Measurements from ENCODE around the gene PTPN5.

DNA sequence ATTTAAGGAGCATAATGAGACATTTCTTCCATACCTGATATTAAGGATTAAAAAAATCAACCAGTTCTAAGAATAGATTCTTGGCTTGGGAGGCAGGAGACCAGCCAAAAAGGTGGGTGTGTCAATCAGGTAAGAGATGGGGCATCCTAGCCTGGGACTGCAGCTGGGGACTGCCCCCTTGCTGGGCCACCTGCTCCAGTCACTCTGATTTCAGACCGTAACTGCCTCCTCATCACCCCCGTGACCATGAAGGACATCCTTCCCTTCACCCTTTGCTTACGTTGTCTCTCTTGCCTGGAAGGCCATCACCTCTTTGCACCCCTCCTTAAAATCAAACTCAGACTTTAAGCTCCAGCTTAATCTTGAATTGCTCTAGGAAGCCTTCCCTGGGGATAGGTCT is 17.9 kb downstream of the PTPN5 start:
- TF ChIP-seq, protein P1, sequence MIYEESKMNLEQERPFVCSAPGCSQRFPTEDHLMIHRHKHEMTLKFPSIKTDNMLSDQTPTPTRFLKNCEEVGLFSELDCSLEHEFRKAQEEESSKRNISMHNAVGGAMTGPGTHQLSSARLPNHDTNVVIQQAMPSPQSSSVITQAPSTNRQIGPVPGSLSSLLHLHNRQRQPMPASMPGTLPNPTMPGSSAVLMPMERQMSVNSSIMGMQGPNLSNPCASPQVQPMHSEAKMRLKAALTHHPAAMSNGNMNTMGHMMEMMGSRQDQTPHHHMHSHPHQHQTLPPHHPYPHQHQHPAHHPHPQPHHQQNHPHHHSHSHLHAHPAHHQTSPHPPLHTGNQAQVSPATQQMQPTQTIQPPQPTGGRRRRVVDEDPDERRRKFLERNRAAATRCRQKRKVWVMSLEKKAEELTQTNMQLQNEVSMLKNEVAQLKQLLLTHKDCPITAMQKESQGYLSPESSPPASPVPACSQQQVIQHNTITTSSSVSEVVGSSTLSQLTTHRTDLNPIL (CRISPR knock-in tag; IDR thresholded peaks at IDR 0.05; ENCODE audit: low read depth): no peak
- TF ChIP-seq ZNF8 (CRISPR knock-in tag; IDR thresholded peaks at IDR 0.05): no peak

Measured in SK-N-SH treated with all-trans-retinoic acid at 6 μM for 48 hours (cell line).